Stimulated activated CD4-positive, alpha-beta T cell treated with anti-CD3 and anti-CD28 coated beads, Interleukin-15, amount 100 ng/mL, for 24 hours (primary cell): Measurements from ENCODE around the gene NPIPB4.
"Not testable (repeated sequence)": the region's sequence is repeated elsewhere in the genome, so short reads cannot be mapped to it uniquely, and the experiment has no call there.

ENCODE experiments used
- DNase-seq: peaks from one replicate; pipeline ENCODE4 v3.0.0-alpha.2; 2020

NPIPB4 gene

GRCh38 chr16:21857656-21858055 is at the start of gene NPIPB4:
TSS of gene NPIPB4 (minus strand) at chr16:21857756. CDS start at chr16:21857378, 378 bp downstream.
- DNase-seq: not testable (repeated sequence)

- not testable (repeated sequence) for DNase-seq
These were observed 41.4 kb upstream of the NPIPB4 start for GRCh38 chr16:21898998-21899397.

- DNase-seq: peak; percentile 2
These were observed 24.4 kb upstream of the NPIPB4 start for GRCh38 chr16:21881988-21882387.

- DNase-seq: not testable (repeated sequence)
These were observed 20.4 kb downstream of the NPIPB4 start for GRCh38 chr16:21837186-21837585.

- DNase-seq: not testable (repeated sequence)
These were observed 21.2 kb downstream of the NPIPB4 start for GRCh38 chr16:21836334-21836733.

- not testable (repeated sequence) for DNase-seq
These were observed 21.8 kb downstream of the NPIPB4 start for GRCh38 chr16:21835747-21836146.

GRCh38 chr16:21834211-21834610 is 23.3 kb downstream of the NPIPB4 start:
- DNase-seq: not testable (repeated sequence)

- DNase-seq: not testable (repeated sequence)
These were observed 27.6 kb downstream of the NPIPB4 start for GRCh38 chr16:21829929-21830328.

- DNase-seq: not testable (repeated sequence)
These were observed 31.4 kb downstream of the NPIPB4 start for GRCh38 chr16:21826067-21826706.

GRCh38 chr16:21825526-21825925 is 32.0 kb downstream of the NPIPB4 start:
- DNase-seq: not testable (repeated sequence)

GRCh38 chr16:21823258-21823657 is 34.3 kb downstream of the NPIPB4 start:
- not testable (repeated sequence) for DNase-seq

- DNase-seq: not testable (repeated sequence)
These were observed 36.6 kb downstream of the NPIPB4 start for GRCh38 chr16:21820908-21821465.

GRCh38 chr16:21820028-21820907 is 37.3 kb downstream of the NPIPB4 start:
- DNase-seq: peak; percentile 83

- DNase-seq: not testable (repeated sequence)
These were observed 37.9 kb downstream of the NPIPB4 start for GRCh38 chr16:21819617-21820016.

- DNase-seq: not testable (repeated sequence)
These were observed 40.5 kb downstream of the NPIPB4 start for GRCh38 chr16:21817012-21817411.

- not testable (repeated sequence) for DNase-seq
These were observed 41.9 kb downstream of the NPIPB4 start for GRCh38 chr16:21815694-21816093.

- DNase-seq: not testable (repeated sequence)
These were observed 55.2 kb downstream of the NPIPB4 start for GRCh38 chr16:21802375-21802663.

- DNase-seq: peak; percentile 34
These were observed 55.8 kb downstream of the NPIPB4 start for GRCh38 chr16:21801538-21802374.

GRCh38 chr16:21798601-21799000 is 59.0 kb downstream of the NPIPB4 start:
- not testable (repeated sequence) for DNase-seq

- not testable (repeated sequence) for DNase-seq
These were observed 64.2 kb downstream of the NPIPB4 start for GRCh38 chr16:21793310-21793709.

- DNase-seq: not testable (repeated sequence)
These were observed 67.0 kb downstream of the NPIPB4 start for GRCh38 chr16:21790506-21790905.
